Measurements from ENCODE around the gene ENTR1.

DNA sequence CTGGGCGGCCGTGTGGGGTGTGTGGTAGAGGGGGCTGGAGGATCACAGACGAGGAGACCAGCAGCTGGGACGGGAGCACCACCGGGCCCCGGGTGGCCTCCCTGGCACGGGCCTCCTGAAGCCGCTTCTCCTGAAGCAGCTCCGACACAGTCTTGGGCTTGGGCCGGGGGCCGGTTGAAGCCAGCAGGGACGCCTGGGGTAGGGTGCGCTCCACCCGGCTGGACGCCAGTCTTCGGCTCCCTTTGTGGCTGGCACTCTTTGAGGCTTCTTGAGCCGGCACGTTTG, 31.5 kb downstream of the ENTR1 start:
- TF ChIP-seq, protein P1, sequence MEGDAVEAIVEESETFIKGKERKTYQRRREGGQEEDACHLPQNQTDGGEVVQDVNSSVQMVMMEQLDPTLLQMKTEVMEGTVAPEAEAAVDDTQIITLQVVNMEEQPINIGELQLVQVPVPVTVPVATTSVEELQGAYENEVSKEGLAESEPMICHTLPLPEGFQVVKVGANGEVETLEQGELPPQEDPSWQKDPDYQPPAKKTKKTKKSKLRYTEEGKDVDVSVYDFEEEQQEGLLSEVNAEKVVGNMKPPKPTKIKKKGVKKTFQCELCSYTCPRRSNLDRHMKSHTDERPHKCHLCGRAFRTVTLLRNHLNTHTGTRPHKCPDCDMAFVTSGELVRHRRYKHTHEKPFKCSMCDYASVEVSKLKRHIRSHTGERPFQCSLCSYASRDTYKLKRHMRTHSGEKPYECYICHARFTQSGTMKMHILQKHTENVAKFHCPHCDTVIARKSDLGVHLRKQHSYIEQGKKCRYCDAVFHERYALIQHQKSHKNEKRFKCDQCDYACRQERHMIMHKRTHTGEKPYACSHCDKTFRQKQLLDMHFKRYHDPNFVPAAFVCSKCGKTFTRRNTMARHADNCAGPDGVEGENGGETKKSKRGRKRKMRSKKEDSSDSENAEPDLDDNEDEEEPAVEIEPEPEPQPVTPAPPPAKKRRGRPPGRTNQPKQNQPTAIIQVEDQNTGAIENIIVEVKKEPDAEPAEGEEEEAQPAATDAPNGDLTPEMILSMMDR (tag by site-specific recombination; IDR thresholded peaks at IDR 0.05), result no peak
- no peak for TF ChIP-seq KLF16 (tag by site-specific recombination; IDR thresholded peaks at IDR 0.05)
- no peak for TF ChIP-seq ZNF785 (tag by site-specific recombination; IDR thresholded peaks at IDR 0.05)
- TF ChIP-seq ZNF184 (tag by site-specific recombination; IDR thresholded peaks at IDR 0.05), result no peak
- no peak for TF ChIP-seq KLF1 (tag by site-specific recombination; IDR thresholded peaks at IDR 0.05)
- TF ChIP-seq SP2 (tag by site-specific recombination; IDR thresholded peaks at IDR 0.05), result no peak
- no peak for TF ChIP-seq ZNF274 (IDR thresholded peaks at IDR 0.05; ENCODE audit: low read length)
- TF ChIP-seq ZNF274 (tag by site-specific recombination; IDR thresholded peaks at IDR 0.05; ENCODE audit: borderline replicate concordance), result no peak
- TF ChIP-seq ZNF146 (tag by site-specific recombination; IDR thresholded peaks at IDR 0.05), result no peak
- no peak for TF ChIP-seq ZBTB21 (tag by site-specific recombination; IDR thresholded peaks at IDR 0.05)
- TF ChIP-seq ZNF121 (tag by site-specific recombination; IDR thresholded peaks at IDR 0.05), result no peak

Data from HEK293 (cell line).